K562 (cell line): ENCODE data around the gene OTX2. TPM values are rescaled to one million over a fixed set of nuclear protein-coding genes. Genes with fewer than 3 reads are reported as not detected.

Experiments used
- ATAC-seq: fragments of 200-7000 bp; cut with Tn5 transposase; 3 replicates; pipeline ENCODE4 v1.9.1; 2020; ENCODE audit warnings: moderate library complexity
- BruUV-seq: library from RNA; stranded (reverse); fragments of 400-500 nt; replicated peaks from 2 replicates; lab custom pipeline; 2021; lab: Mats Ljungman, UMichigan
- CTCF ChIA-PET: fragments of 300-600 bp; formaldehyde crosslinking; extraction: SDS; loops from one replicate; lab custom pipeline; 2021; ENCODE audit warnings: low intra/inter-chr PET ratio; lab: Yijun Ruan, JAX
- POLR2A ChIA-PET: fragments of 300-600, 350-650 bp; sonication (Branson Sonifier 250); formaldehyde crosslinking; extraction: SDS; loops from one replicate; lab custom pipeline; 2021; ENCODE audit warnings: antibody characterized with exemption, inconsistent platforms; lab: Yijun Ruan, JAX
- DNase-seq, 4 experiments: peaks; one replicate each; pipeline versions ENCODE4 v3.0.0 to v3.0.0-alpha.2; 2011 to 2018; ENCODE audit warnings: low spot score in 3 of 4, mixed read lengths in 3 of 4; ENCODE audit errors: extremely low read depth in 1 of 4
- FAIRE-seq: peaks from 2 replicates; lab custom pipeline; 2011; peaks lifted over from hg19 to GRCh38; lab: Jason Lieb, UNC
- H2AFZ ChIP-seq: 2 replicates; pipeline ENCODE4 v1.6.0; 2011; ENCODE audit warnings: low read depth, low read length, control low read depth, inconsistent platforms
- H3K27ac ChIP-seq: fragments of 200-600 bp; 3 replicates; pipeline ENCODE4 v1.8.0; 2011; ENCODE audit warnings: low read depth, mild to moderate bottlenecking, control low read depth, inconsistent platforms, low read length, moderate library complexity, mixed read lengths; ENCODE audit errors: extremely low read depth
- H3K27me3 ChIP-seq, 2 experiments: fragments of 300-600 bp in 1 of 2; 2 replicates in 1 of 2; 3 replicates in 1 of 2; pipeline versions ENCODE4 v1.6.0 to v1.8.0; 2011; ENCODE audit warnings: inconsistent platforms in 2 of 2, low read length in 2 of 2, mild to moderate bottlenecking in 1 of 2, mixed read lengths in 1 of 2, moderate library complexity in 1 of 2; ENCODE audit not compliant: control insufficient read depth in 2 of 2, insufficient read depth in 2 of 2
- H3K36me3 ChIP-seq: fragments of 300-600 bp; 3 replicates; pipeline ENCODE4 v1.8.0; 2011; ENCODE audit warnings: mild to moderate bottlenecking, low read length, inconsistent platforms; ENCODE audit not compliant: control insufficient read depth, insufficient read depth
- H3K4me1 ChIP-seq, 2 experiments: fragments of 200-600 bp in 1 of 2; replicated peaks in 1 of 2; 2 replicates in 1 of 2; 3 replicates in 1 of 2; pipeline versions ENCODE4 v1.5.1 to v1.8.0; 2011; ENCODE audit warnings: inconsistent platforms in 2 of 2, low read length in 2 of 2, mild to moderate bottlenecking in 1 of 2, mixed read lengths in 1 of 2, moderate library complexity in 1 of 2; ENCODE audit not compliant: control insufficient read depth in 2 of 2, insufficient read depth in 2 of 2
- H3K4me2 ChIP-seq: 2 replicates; pipeline ENCODE4 v1.6.1; 2011; ENCODE audit warnings: low read length, control low read depth, inconsistent platforms, mixed read lengths; ENCODE audit not compliant: insufficient read depth
- H3K4me3 ChIP-seq: fragments of 200-600 bp; sonication (generic), shearing (Covaris generic); 2 replicates; pipeline ENCODE4 v1.5.1; 2016; ENCODE audit warnings: control low read depth, inconsistent platforms
- H3K79me2 ChIP-seq: fragments of 200-600 bp; 3 replicates; pipeline ENCODE4 v1.8.0; 2011; ENCODE audit warnings: low read length, inconsistent platforms; ENCODE audit not compliant: control insufficient read depth, insufficient read depth
- H3K9ac ChIP-seq, 2 experiments: 2 replicates each; pipeline versions ENCODE4 v1.6.0 to v1.6.1; 2011; ENCODE audit warnings: low read depth in 2 of 2, low read length in 2 of 2, control low read depth in 1 of 2, inconsistent platforms in 1 of 2, mild to moderate bottlenecking in 1 of 2, mixed read lengths in 1 of 2; ENCODE audit not compliant: insufficient read depth in 1 of 2
- H3K9me1 ChIP-seq: one replicate; pipeline ENCODE4 v1.6.0; 2011; ENCODE audit warnings: inconsistent platforms, mild to moderate bottlenecking, low read length, moderate library complexity; ENCODE audit not compliant: control insufficient read depth, insufficient read depth
- H3K9me3 ChIP-seq: replicated peaks from 2 replicates; pipeline ENCODE4 v1.5.1; 2011; ENCODE audit warnings: low read depth, low read length, inconsistent platforms; ENCODE audit not compliant: control insufficient read depth, insufficient read depth
- H4K20me1 ChIP-seq: replicated peaks from 2 replicates; pipeline ENCODE4 v1.6.1; 2011; ENCODE audit warnings: low read length, inconsistent platforms, mixed read lengths; ENCODE audit not compliant: control insufficient read depth, insufficient read depth
- BDP1 ChIP-seq: IDR thresholded peaks from 3 replicates; pipeline ENCODE4 v1.6.1; 2011; ENCODE audit not compliant: insufficient read length, insufficient read depth
- HMBOX1 ChIP-seq: sonication (generic); IDR thresholded peaks from 2 replicates; pipeline ENCODE4 v1.6.1; 2016
- KLF10 ChIP-seq: fragments of 250-450 bp; sonication (Bioruptor Pico); IDR thresholded peaks from 2 replicates; pipeline ENCODE4 v1.6.1; 2021; ENCODE audit warnings: matching md5 sums
- MBD1 ChIP-seq: fragments of 250-450 bp; sonication (Bioruptor Pico); IDR thresholded peaks from 2 replicates; pipeline ENCODE4 v1.8.0; 2022; ENCODE audit warnings: inconsistent platforms
- TBP ChIP-seq: optimal IDR thresholded peaks from 2 replicates; pipeline ENCODE3; 2011; ENCODE audit warnings: low read depth, low read length, improper control_type of control experiment
- THRA ChIP-seq: fragments of 450-650 bp; IDR thresholded peaks from 2 replicates; pipeline ENCODE4 v1.6.1; 2017; ENCODE audit warnings: mild to moderate bottlenecking, moderate library complexity
- ZHX1 ChIP-seq: fragments of 150-350 bp; conservative IDR thresholded peaks from 2 replicates; pipeline ENCODE4 v1.6.1; 2014; ENCODE audit warnings: low read length
- ZNF140 ChIP-seq: fragments of 250-450 bp; sonication (Bioruptor Pico); IDR thresholded peaks from 2 replicates; pipeline ENCODE4 v1.8.0; 2021; ENCODE audit warnings: moderate library complexity, mild to moderate bottlenecking, inconsistent platforms
- WGBS: fragments of 100-300 bp; shearing (Covaris generic); methylation state at CpG from one replicate; pipeline ENCODE4 v1.1.6; 2016; ENCODE audit warnings: low coverage, mixed read lengths; ENCODE audit not compliant: insufficient coverage; ENCODE audit errors: missing lambda C conversion rate; 5-methylcytosine and 5-hydroxymethylcytosine counted together
- in situ Hi-C: fragments of 300-500 bp; cut with MboI; formaldehyde crosslinking; loops from 4 replicates; pipeline ENCODE4 v1.15.0; 2018; ENCODE audit warnings: inconsistent platforms, mixed read lengths
- intact Hi-C: fragments of 100-400 bp; cut with micrococcal nuclease; formaldehyde crosslinking; loops from 2 replicates; pipeline ENCODE4 v1.14.2; 2022
- polyA plus RNA-seq, 8 experiments: library from polyadenylated mRNA; depleted of rRNA in 4 of 8; stranded (reverse) in 5 of 8; unstranded in 3 of 8; fragments of >200 nt; fragmentation: Nextera tagmentation in 2 of 8; fragmentation: Illumina TruSeq in 1 of 8; extraction: Ambion mirVana in 2 of 8; extraction: Trizol in 1 of 8; gene quantifications; 2 replicates each; pipeline versions ENCODE4 v1.2.1 to v1.2.3, GENCODE V29; 2011 to 2014; ENCODE audit warnings: inconsistent platforms in 1 of 8, missing spikeins in 1 of 8
- total RNA-seq, 7 experiments: library from RNA; depleted of rRNA in 6 of 7; stranded (reverse); fragments of >200 nt in 6 of 7; fragmentation: Illumina TruSeq in 2 of 7; extraction: Trizol in 2 of 7; gene quantifications; 2 replicates each; pipeline versions ENCODE4 v1.2.1 to v1.2.3, GENCODE V29; 2011 to 2021; ENCODE audit warnings: low replicate concordance in 1 of 7

Gene OTX2
- total and polyA plus RNA-seq, 9 of the 15 experiments (the other 6 are each of a cell fraction or from before 2014, with no cell fraction given), result not detected

- intact Hi-C loops (no loop called here), in situ Hi-C loops (no loop called here)
- Histone ChIP-seq H3K9ac (no peak overlapping the region), H3K36me3 (no peaks in the 10 kb centered on the region), H3K27ac (no peak overlapping the region), H3K9me3 (no peaks in the 10 kb centered on the region), H3K79me2 (no peaks in the 10 kb centered on the region), H4K20me1 (no peaks in the 10 kb centered on the region), H3K27me3 (peaks cover 0 to 16% of the 10 kb centered on the region in 2 experiments; a peak in 3 of 5 replicates), H3K4me3 (no peak overlapping the region), H3K4me1 (peaks cover 0 to 10% of the 10 kb centered on the region in 2 experiments; a peak in 2 of 5 replicates), H2AFZ (no peak overlapping the region), H3K9me1 (no peaks in the 10 kb centered on the region), H3K4me2 (no peak overlapping the region)
- ATAC-seq (no peak), DNase-seq (no peak), FAIRE-seq (no peak)
- POLR2A ChIA-PET, result no interaction called here
- BruUV-seq, result no TSS peak
- CTCF ChIA-PET, result no interaction called here
- WGBS, result 18% methylated on average over 1 of the region's 1 CpG
- TF ChIP-seq KLF10 (CRISPR knock-in tag) (no peak), ZNF140 (CRISPR knock-in tag) (no peak), BDP1 (no peak), TBP (no peak), THRA (no peak)
Measured at GRCh38 chr14:56789955-56790354, 20.3 kb downstream of the OTX2 start.

- no peaks in the 10 kb centered on the region for H3K36me3 ChIP-seq
- ChIA-PET CTCF (no interaction called here), POLR2A (interaction anchor here (0.7 kb wide), 1 partner anchor 23 kb away, joined by 3 read pairs; no protein-coding TSS in a partner anchor)
- H3K9ac ChIP-seq, result no peak overlapping the region
- no peak overlapping the region for H3K27ac ChIP-seq
- DNase-seq (no peak), ATAC-seq (no peak), FAIRE-seq (no peak)
- H3K27me3 ChIP-seq, result no peaks in the 10 kb centered on the region
- no peaks in the 10 kb centered on the region for H3K9me3 ChIP-seq
- intact Hi-C loops, result no loop called here
- no peaks in the 10 kb centered on the region for H3K9me1 ChIP-seq
- H4K20me1 ChIP-seq, result no peaks in the 10 kb centered on the region
- H3K79me2 ChIP-seq, result no peaks in the 10 kb centered on the region
- no peaks in the 10 kb centered on the region for H3K4me1 ChIP-seq
- H3K4me3 ChIP-seq, result no peak overlapping the region
- BruUV-seq, result no TSS peak
- in situ Hi-C loops, result no loop called here
- H2AFZ ChIP-seq, result no peak overlapping the region
- no peak overlapping the region for H3K4me2 ChIP-seq
- TF ChIP-seq ZHX1, result no peak
- no peak for TF ChIP-seq MBD1 (CRISPR knock-in tag)
- TF ChIP-seq HMBOX1, result no peak
Measured at GRCh38 chr14:56787530-56787929, 22.7 kb downstream of the OTX2 start.
